MM.1S (cell line): ENCODE results near the gene GLIPR2.

ENCODE experiments used
- EZH2 ChIP-seq: fragments of 300-600 bp; sonication (generic); optimal IDR thresholded peaks from 2 replicates; pipeline ENCODE3; 2017; ENCODE audit warnings: low read depth, mild to moderate bottlenecking, antibody characterized with exemption, low read length, mixed read lengths
- TF ChIP-seq, protein P1 (sequence below): fragments of 300-600 bp; sonication (generic); IDR thresholded peaks from 2 replicates; pipeline ENCODE4 v1.5.1; 2016; ENCODE audit warnings: antibody characterized with exemption, low read length, mixed read lengths

DNA sequence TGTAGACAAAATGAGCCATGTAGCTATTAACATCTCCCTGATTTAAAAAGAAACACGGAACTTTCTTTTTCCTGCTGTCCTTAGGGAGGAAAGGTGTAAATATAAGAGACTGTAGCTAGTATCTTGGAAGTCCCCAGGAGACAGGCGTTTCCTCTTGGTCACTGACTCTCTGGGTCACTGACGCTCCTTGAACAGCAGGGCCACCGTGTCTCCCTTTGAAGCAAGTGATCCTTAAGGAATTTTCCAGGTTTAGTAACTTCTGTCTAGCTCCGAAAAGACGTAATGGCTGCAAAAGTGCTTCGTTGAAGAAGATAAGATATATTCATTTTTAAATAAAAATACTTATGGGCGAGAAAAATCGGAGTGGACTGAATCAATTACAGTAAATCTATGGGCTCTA lies 53.4 kb downstream of the GLIPR2 start:
- TF ChIP-seq, protein P1, sequence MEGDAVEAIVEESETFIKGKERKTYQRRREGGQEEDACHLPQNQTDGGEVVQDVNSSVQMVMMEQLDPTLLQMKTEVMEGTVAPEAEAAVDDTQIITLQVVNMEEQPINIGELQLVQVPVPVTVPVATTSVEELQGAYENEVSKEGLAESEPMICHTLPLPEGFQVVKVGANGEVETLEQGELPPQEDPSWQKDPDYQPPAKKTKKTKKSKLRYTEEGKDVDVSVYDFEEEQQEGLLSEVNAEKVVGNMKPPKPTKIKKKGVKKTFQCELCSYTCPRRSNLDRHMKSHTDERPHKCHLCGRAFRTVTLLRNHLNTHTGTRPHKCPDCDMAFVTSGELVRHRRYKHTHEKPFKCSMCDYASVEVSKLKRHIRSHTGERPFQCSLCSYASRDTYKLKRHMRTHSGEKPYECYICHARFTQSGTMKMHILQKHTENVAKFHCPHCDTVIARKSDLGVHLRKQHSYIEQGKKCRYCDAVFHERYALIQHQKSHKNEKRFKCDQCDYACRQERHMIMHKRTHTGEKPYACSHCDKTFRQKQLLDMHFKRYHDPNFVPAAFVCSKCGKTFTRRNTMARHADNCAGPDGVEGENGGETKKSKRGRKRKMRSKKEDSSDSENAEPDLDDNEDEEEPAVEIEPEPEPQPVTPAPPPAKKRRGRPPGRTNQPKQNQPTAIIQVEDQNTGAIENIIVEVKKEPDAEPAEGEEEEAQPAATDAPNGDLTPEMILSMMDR: no peak
- no peak for TF ChIP-seq EZH2
